Heart right ventricle (tissue), 16 donors: ENCODE data around the gene LONRF2. TPM values are rescaled to one million over a fixed set of nuclear protein-coding genes. Genes with fewer than 3 reads are reported as not detected.

Experiments used
- ATAC-seq, 8 donors: fragments of 200-7000 bp; cut with Tn5 transposase; one replicate each; pipeline ENCODE4 v1.9.1; 2020; ENCODE audit warnings: mild to moderate bottlenecking in 8 of 8, moderate library complexity in 8 of 8, moderate number of reproducible peaks in 1 of 8
- DNase-seq, 2 donors: peaks; one replicate each; pipeline ENCODE4 v3.0.0-alpha.2; 2020
- H3K27ac ChIP-seq, 10 donors: fragments of 200-600 bp; sonication (generic) in 2 of 10; one replicate each; pipeline versions ENCODE4 v1.5.0 to v1.8.0; 2020 to 2022; ENCODE audit warnings: mild to moderate bottlenecking in 3 of 10
- H3K27me3 ChIP-seq, 7 donors: fragments of 200-600 bp; one replicate each; pipeline ENCODE4 v1.8.0; 2021 to 2022; ENCODE audit warnings: mild to moderate bottlenecking in 2 of 7
- H3K36me3 ChIP-seq, 9 donors: fragments of 200-600 bp; sonication (generic) in 1 of 9; one replicate each; pipeline versions ENCODE4 v1.5.0 to v1.8.0; 2020 to 2022; ENCODE audit warnings: mild to moderate bottlenecking in 2 of 9
- H3K4me1 ChIP-seq, 9 donors: fragments of 200-600 bp; sonication (generic) in 1 of 9; one replicate each; pipeline versions ENCODE4 v1.5.0 to v1.8.0; 2020 to 2022; ENCODE audit warnings: mild to moderate bottlenecking in 4 of 9
- H3K4me3 ChIP-seq, 10 donors: fragments of 200-600 bp; sonication (generic) in 2 of 10; one replicate each; pipeline versions ENCODE4 v1.5.0 to v1.8.0; 2020 to 2022; ENCODE audit warnings: mild to moderate bottlenecking in 7 of 10, moderate library complexity in 2 of 10
- H3K9me3 ChIP-seq, 11 donors: fragments of 200-600 bp in 10 of 11; sonication (generic) in 2 of 11; one replicate each; pipeline versions ENCODE4 v1.5.0 to v1.8.0; 2013 to 2022; ENCODE audit warnings: mild to moderate bottlenecking in 2 of 11, control low read depth in 1 of 11, moderate library complexity in 1 of 11
- whole genome bisulfite sequencing, 2 donors: extraction: QIAGEN DNeasy Blood & Tissue Kit; methylation state at CpG; one replicate each; pipeline ENCODE4 v1.1.7; 2013; ENCODE audit warnings: inconsistent platforms in 1 of 2; 5-methylcytosine and 5-hydroxymethylcytosine counted together
- intact Hi-C, 10 donors: fragments of 100-400 bp; cut with DNase I; formaldehyde crosslinking; loops; one replicate each; pipeline versions ENCODE4 v1.11.1 to v1.14.2; 2022
- polyA plus RNA-seq, 2 donors: library from polyadenylated mRNA; stranded (reverse); fragments of 200-250 nt; gene quantifications; one replicate each; pipeline ENCODE4 v1.2.3, GENCODE V29; 2013
- total RNA-seq, 10 donors: library from RNA; stranded (reverse); fragmentation: NEBNext Ultra II Directional in 3 of 10; extraction: Animal tissue kit (Norgen Biotek cat#: 25700) in 3 of 10; gene quantifications; one replicate each; pipeline versions ENCODE4 v1.2.1 to v1.2.4, GENCODE V29; 2021 to 2023
- TF ChIP-seq, protein P1 (sequence below), 9 donors: fragments of 200-600 bp; sonication (generic) in 2 of 9; IDR thresholded peaks; one replicate each; pipeline versions ENCODE4 v1.5.0 to v1.8.0; 2021 to 2022; ENCODE audit warnings: antibody characterized with exemption in 9 of 9, mild to moderate bottlenecking in 5 of 9, moderate library complexity in 1 of 9
- donor health status: Arrhythmogenic right ventricular cardiomyopathy.
- donor health status: ischemic (EF 13 %, LVEDD 7.1; RV severe dilation, severe dysfunction).
- donor health status: healthy with polysubstance abuse.
- donor health status: DM: no; HTN: yes; CAD: no.
- donor health status: DM: no; HTN: no; CAD: no.
- donor health status: ischemic (EF 25% LVEDD 6.9; RV normal size, moderate dysfunction).
- donor health status: ischemic (EF 25% LVEDD 5.7; RV mildly dilated, moderate dysfunction).
- donor health status: healthy.
- donor health status: DM: yes; HTN: yes; CAD: no.
- donor health status: Ischemic cardiomyopathy.
- donor health status: ischemic (EF 35%, LVEDD 5.7; RV mildly dilated, moderate dysfunction).
- donor health status: nonischemic (EF 11% LVEDD 7.7; RV severe dilation, severe dysfunction).
- donor health status: DM: yes; HTN: yes; CAD: no.
- donor health status: PGD.
- donor health status: ischemic (EF 29% LVEDD 5.4; RV normal size, mild dysfunction).
- donor health status: nonischemic (EF 23%, LVEDD 6.1; RV moderate dilation, normal function).

Gene LONRF2
- total and polyA plus RNA-seq, 12 donors = 0.58 to 33.3 (median 21.4) TPM

DNA sequence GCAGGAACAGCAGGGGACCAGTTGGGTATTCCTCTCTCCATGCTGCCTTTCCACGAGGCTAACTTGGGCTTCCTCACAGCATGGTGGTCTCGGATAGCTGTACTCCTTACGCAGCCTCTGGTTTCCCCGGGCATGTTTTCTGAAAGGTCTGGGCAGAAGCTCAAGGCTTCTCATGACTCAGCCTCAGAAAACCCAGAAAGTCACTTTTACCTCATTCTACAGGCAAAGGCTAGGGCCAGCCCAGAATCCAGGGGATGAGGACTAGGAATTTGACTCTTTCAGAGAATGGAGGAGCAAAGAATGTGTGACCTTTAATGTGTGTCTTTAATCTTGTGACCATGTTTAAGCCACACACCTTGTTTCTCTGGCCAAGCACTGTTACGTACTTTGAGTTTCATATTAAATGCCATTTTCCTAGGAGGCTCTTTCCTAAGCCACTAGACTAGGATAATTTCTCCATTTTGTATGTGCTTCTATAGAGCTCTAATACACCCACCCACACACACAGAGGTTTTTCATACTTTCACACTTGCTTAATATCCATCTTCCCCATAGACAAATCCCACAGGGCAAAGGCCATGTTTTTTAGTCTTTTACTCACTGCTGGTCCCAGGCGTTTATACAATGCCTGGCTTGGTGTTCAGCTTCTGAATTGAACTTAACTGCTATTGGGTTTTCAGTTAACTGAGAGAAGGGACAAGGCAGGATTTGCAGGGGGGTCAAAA is 77.3 kb downstream of the LONRF2 start:
- Histone ChIP-seq H3K4me3 (no peak overlapping the region), H3K27ac (no peak overlapping the region), H3K36me3 (no peaks in the 10 kb centered on the region), H3K4me1 (peaks cover 0 to 12% (median 5%) of the 10 kb centered on the region in 9 donors), H3K27me3 (peaks cover 0 to 5% (median 0%) of the 10 kb centered on the region in 7 donors), H3K9me3 (no peaks in the 10 kb centered on the region)
- WGBS, 2 donors = 85 to 91% methylated on average over 6 of the region's 6 CpGs
- TF ChIP-seq, protein P1, sequence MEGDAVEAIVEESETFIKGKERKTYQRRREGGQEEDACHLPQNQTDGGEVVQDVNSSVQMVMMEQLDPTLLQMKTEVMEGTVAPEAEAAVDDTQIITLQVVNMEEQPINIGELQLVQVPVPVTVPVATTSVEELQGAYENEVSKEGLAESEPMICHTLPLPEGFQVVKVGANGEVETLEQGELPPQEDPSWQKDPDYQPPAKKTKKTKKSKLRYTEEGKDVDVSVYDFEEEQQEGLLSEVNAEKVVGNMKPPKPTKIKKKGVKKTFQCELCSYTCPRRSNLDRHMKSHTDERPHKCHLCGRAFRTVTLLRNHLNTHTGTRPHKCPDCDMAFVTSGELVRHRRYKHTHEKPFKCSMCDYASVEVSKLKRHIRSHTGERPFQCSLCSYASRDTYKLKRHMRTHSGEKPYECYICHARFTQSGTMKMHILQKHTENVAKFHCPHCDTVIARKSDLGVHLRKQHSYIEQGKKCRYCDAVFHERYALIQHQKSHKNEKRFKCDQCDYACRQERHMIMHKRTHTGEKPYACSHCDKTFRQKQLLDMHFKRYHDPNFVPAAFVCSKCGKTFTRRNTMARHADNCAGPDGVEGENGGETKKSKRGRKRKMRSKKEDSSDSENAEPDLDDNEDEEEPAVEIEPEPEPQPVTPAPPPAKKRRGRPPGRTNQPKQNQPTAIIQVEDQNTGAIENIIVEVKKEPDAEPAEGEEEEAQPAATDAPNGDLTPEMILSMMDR (IDR thresholded peaks at IDR 0.05) = no peak
- intact Hi-C loops = loop anchor here (5.0 to 10.0 kb wide), 13 partner anchors 68 to 688 kb away; no protein-coding TSS in a partner anchor
- DNase-seq = no peak
- no peak for ATAC-seq

DNA sequence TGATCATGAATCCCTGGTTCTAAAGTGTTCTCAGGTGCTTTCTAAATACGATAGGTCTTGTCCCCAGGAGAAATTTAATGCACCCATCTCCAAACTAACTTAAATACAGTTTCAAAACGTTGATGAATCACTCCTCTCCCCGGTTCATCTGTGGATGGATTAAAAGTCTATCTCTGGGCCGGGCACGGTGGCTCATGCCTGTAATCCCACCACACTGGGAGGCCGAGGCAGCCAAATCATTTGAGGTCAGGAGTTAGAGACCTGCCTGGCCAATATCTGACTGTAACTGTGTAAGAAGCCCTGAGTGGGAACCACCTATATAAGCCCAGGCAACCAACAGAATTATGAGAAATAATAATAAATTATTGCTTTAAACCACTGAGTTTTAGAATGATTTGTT is 78.7 kb downstream of the LONRF2 start:
- H3K4me1 ChIP-seq = peaks cover 0 to 12% (median 5%) of the 10 kb centered on the region in 9 donors
- no peaks in the 10 kb centered on the region for H3K36me3 ChIP-seq
- WGBS, 2 donors = 80 to 85% methylated on average over 6 of the region's 6 CpGs
- no peak overlapping the region for H3K4me3 ChIP-seq
- H3K27me3 ChIP-seq = peaks cover 0 to 5% (median 0%) of the 10 kb centered on the region in 7 donors
- DNase-seq (no peak), ATAC-seq (no peak)
- intact Hi-C loops = loop anchor here (1.0 to 10.0 kb wide), 17 partner anchors 66 to 686 kb away; no protein-coding TSS in a partner anchor
- H3K9me3 ChIP-seq = no peaks in the 10 kb centered on the region
- no peak overlapping the region for H3K27ac ChIP-seq
- TF ChIP-seq, protein P1 (IDR thresholded peaks at IDR 0.05) = no peak

DNA sequence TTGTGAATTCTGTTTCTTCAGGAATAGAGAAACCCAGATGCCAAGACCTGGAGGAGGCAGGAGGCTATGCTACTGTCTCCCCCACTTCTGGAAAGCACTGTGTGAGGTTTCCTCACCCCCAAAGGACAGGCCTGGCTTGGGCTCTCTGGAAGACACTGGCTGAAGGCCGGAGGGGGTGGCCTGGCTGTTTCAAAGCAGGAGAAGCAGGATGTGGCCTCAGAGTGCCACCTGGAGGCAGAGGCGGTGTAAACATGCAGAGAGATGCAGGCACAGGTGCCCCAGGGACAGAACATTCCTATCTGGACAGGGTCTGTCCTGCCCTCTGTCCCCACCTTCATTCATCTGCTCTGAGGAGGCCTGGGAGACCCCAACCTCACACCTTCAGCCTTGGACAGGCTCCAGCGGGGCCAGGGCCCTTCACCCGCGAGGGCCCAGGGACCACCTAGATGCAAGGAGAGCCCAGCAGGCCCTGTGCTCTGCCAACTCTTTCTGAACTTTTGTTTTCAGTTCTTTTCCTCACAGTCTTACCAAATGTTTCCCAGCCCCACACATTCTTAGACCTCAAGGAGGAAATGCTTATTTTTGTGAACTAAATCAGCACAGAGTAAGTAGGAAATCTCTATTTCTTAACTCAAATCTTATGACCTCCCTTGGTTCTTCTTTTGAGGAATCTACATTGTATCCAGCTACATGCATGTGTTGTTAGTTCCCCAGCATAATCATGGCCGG is 79.2 kb downstream of the LONRF2 start:
- TF ChIP-seq, protein P1 (IDR thresholded peaks at IDR 0.05) = peak; percentile 52 to 88 (median 80)
- DNase-seq (peak; percentile 69 to 75), ATAC-seq (peak; percentile 67 to 87 (median 82))
- H3K9me3 ChIP-seq = no peaks in the 10 kb centered on the region
- H3K27me3 ChIP-seq = peaks cover 0 to 5% (median 0%) of the 10 kb centered on the region in 7 donors
- intact Hi-C loops = loop anchor here (1.0 to 10.0 kb wide), 17 partner anchors 66 to 686 kb away; no protein-coding TSS in a partner anchor
- WGBS, 2 donors = 46 to 52% methylated on average over 6 of the region's 6 CpGs
- H3K36me3 ChIP-seq = no peaks in the 10 kb centered on the region
- H3K4me3 ChIP-seq = no peak overlapping the region
- peaks cover 0 to 12% (median 5%) of the 10 kb centered on the region in 9 donors for H3K4me1 ChIP-seq
- H3K27ac ChIP-seq = peak overlapping the region in 1 of 10 donors; percentile 60

DNA sequence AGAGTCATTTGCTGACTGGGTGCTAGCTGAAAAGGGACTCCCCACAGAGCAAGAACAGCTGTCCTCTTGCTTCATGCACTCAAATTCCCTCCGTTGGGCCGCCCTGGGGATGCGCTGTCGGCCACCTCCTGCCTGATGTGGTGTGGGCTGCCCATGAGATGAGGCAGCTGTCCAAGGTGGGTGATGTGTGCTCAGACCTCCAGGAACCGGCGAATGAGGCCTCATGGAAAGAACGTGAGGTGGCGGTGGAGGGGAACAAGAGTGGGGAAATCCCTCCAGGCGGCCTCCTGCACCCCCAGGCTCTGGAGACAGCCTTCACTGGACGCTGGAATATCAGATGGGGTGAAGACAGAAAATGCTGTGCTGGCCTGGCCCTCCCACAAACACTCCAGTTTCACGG is 79.8 kb downstream of the LONRF2 start:
- no peak for DNase-seq
- Histone ChIP-seq H3K36me3 (no peaks in the 10 kb centered on the region), H3K4me3 (no peak overlapping the region), H3K9me3 (no peaks in the 10 kb centered on the region), H3K27me3 (peaks cover 0 to 2% (median 0%) of the 10 kb centered on the region in 7 donors), H3K4me1 (peaks cover 0 to 12% (median 5%) of the 10 kb centered on the region in 9 donors), H3K27ac (no peak overlapping the region)
- WGBS, 2 donors = 76 to 77% methylated on average over 11 of the region's 11 CpGs
- intact Hi-C loops = loop anchor here (2.0 to 10.0 kb wide), 14 partner anchors 65 to 685 kb away; no protein-coding TSS in a partner anchor
- TF ChIP-seq, protein P1 (IDR thresholded peaks at IDR 0.05) = no peak
- ATAC-seq = peak in 4 of 8 donors; percentile 13 to 41 (median 24)
